ENCODE results near the gene EFCAB5.
"Not testable (repeated sequence)": the region's sequence is repeated elsewhere in the genome, so short reads cannot be mapped to it uniquely, and the experiment has no call there.

EFCAB5 gene

GRCh38 chr17:29931231-29931932 lies 10.1 kb upstream of the EFCAB5 start:
- Histone ChIP-seq H3K9ac (no peak overlapping the region; the same call in 1 of the 2 replicates), H4K20me1 (ENCODE audit: insufficient read depth) (no peaks in the 10 kb centered on the region), H3K4me1 (ENCODE audit: low read depth, poor library complexity, severe bottlenecking) (peaks cover 29% of the 10 kb centered on the region), H3K27ac (peak overlapping the region; percentile 72; the same call in 1 of the 2 replicates), H3K4me2 (peak overlapping the region; percentile 66), H3K79me2 (ENCODE audit: insufficient read depth, low read depth) (peaks cover 32% of the 10 kb centered on the region), H3K4me3 (IDR thresholded peaks at IDR 0.05; ENCODE audit: insufficient read depth, low read depth, low read length) (no peak overlapping the region), H3K36me3 (ENCODE audit: insufficient read depth) (no peaks in the 10 kb centered on the region), H2AFZ (ENCODE audit: low read depth) (peak overlapping the region; percentile 82), H3K27me3 (ENCODE audit: insufficient read depth, low read depth) (no peaks in the 10 kb centered on the region)
- peak; percentile 99 for TF ChIP-seq CTCF (conservative IDR thresholded peaks at IDR 0.05; ENCODE audit: low read depth, low read length)

- Histone ChIP-seq H3K4me1 (ENCODE audit: low read depth, poor library complexity, severe bottlenecking) (peaks cover 18% of the 10 kb centered on the region), H4K20me1 (ENCODE audit: insufficient read depth) (no peaks in the 10 kb centered on the region), H3K4me2 (no peak overlapping the region), H3K9ac (no peak overlapping the region), H3K79me2 (ENCODE audit: insufficient read depth, low read depth) (peaks cover 12% of the 10 kb centered on the region), H3K36me3 (ENCODE audit: insufficient read depth) (no peaks in the 10 kb centered on the region), H2AFZ (ENCODE audit: low read depth) (no peak overlapping the region), H3K27ac (no peak overlapping the region), H3K4me3 (IDR thresholded peaks at IDR 0.05; ENCODE audit: insufficient read depth, low read depth, low read length) (no peak overlapping the region), H3K27me3 (ENCODE audit: insufficient read depth, low read depth) (no peaks in the 10 kb centered on the region)
- TF ChIP-seq CTCF (conservative IDR thresholded peaks at IDR 0.05; ENCODE audit: low read depth, low read length): no peak
These were observed 8.1 kb upstream of the EFCAB5 start for GRCh38 chr17:29933379-29933778.

GRCh38 chr17:29935909-29936308 lies 5.5 kb upstream of the EFCAB5 start:
- not testable (repeated sequence) for H3K4me2 ChIP-seq; H3K9ac ChIP-seq; H3K27me3 ChIP-seq (ENCODE audit: insufficient read depth, low read depth)

DNA sequence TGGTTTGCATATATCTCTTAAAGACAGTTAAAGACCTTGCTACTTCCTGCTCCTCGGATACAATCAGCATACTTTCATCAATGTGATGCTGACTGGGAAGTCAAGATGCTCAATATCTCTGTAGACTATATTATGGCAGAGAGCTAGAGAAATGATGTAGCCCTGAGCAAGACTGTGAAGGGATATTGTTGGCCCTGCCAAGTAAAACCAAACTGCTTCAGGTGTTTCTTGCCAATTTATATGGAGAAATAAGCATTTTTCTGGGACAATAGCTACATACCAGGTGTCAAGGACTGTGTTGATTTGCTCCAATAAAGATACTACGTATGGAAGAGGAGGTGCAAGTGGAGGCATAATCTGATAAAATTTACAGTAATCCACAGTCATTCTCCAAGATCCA lies 4.7 kb upstream of the EFCAB5 start:
- no peaks in the 10 kb centered on the region for H3K36me3 ChIP-seq (ENCODE audit: insufficient read depth)

More at GRCh38 chr17:29935909-29936308, 5.5 kb upstream of the EFCAB5 start:
- not testable (repeated sequence) for H2AFZ ChIP-seq (ENCODE audit: low read depth); H4K20me1 ChIP-seq (ENCODE audit: insufficient read depth); H3K4me3 ChIP-seq (IDR thresholded peaks at IDR 0.05; ENCODE audit: insufficient read depth, low read depth, low read length); H3K36me3 ChIP-seq (ENCODE audit: insufficient read depth); H3K79me2 ChIP-seq (ENCODE audit: insufficient read depth, low read depth); H3K27ac ChIP-seq
- H3K4me1 ChIP-seq (ENCODE audit: low read depth, poor library complexity, severe bottlenecking): peaks cover 11% of the 10 kb centered on the region

More for the DNA sequence above, 4.7 kb upstream of the EFCAB5 start:
- H3K9ac ChIP-seq: no peak overlapping the region
- H3K27ac ChIP-seq: no peak overlapping the region
- H4K20me1 ChIP-seq (ENCODE audit: insufficient read depth): no peaks in the 10 kb centered on the region
- no peak overlapping the region for H2AFZ ChIP-seq (ENCODE audit: low read depth)
- H3K79me2 ChIP-seq (ENCODE audit: insufficient read depth, low read depth): no peaks in the 10 kb centered on the region
- H3K4me1 ChIP-seq (ENCODE audit: low read depth, poor library complexity, severe bottlenecking): peaks cover 3% of the 10 kb centered on the region
- H3K4me3 ChIP-seq (IDR thresholded peaks at IDR 0.05; ENCODE audit: insufficient read depth, low read depth, low read length): no peak overlapping the region
- no peak for TF ChIP-seq CTCF (conservative IDR thresholded peaks at IDR 0.05; ENCODE audit: low read depth, low read length)
- H3K27me3 ChIP-seq (ENCODE audit: insufficient read depth, low read depth): no peaks in the 10 kb centered on the region
- no peak overlapping the region for H3K4me2 ChIP-seq
